H1 (cell line): ENCODE measurements around the gene RAB31. TPM values are rescaled to one million over a fixed set of nuclear protein-coding genes. Genes with fewer than 3 reads are reported as not detected.

Source experiments
- CTCF ChIA-PET: fragments of 300-600 bp; sonication (Branson Sonifier 250); formaldehyde crosslinking; loops from one replicate; lab custom pipeline; 2021; ENCODE audit not compliant: partially characterized antibody; lab: Charles Lee
- POLR2A ChIA-PET: fragments of 300-600 bp; sonication (Branson Sonifier 250); formaldehyde crosslinking; loops from one replicate; lab custom pipeline; 2021; ENCODE audit warnings: inconsistent platforms; ENCODE audit not compliant: partially characterized antibody; lab: Charles Lee
- DNase-seq, 2 experiments: peaks; one replicate each; pipeline versions ENCODE4 v3.0.0 to v3.0.0-alpha.2; 2010 to 2022; ENCODE audit warnings: low spot score in 2 of 2, low read depth in 1 of 2, mixed read lengths in 1 of 2
- FAIRE-seq: peaks from 2 replicates; lab custom pipeline; 2011; peaks lifted over from hg19 to GRCh38; lab: Jason Lieb, UNC
- H2AFZ ChIP-seq: 2 replicates; pipeline ENCODE4 v1.8.1; 2012; ENCODE audit warnings: low read length, inconsistent platforms
- H2AK5ac ChIP-seq: 2 replicates; pipeline ENCODE4 v1.6.1; 2013; ENCODE audit warnings: low read depth, low read length
- H2BK120ac ChIP-seq: replicated peaks from 2 replicates; pipeline ENCODE3; 2013; ENCODE audit warnings: low read depth, low read length, inconsistent platforms
- H2BK12ac ChIP-seq: 2 replicates; pipeline ENCODE4 v1.6.1; 2013; ENCODE audit warnings: low read depth, low read length
- H2BK15ac ChIP-seq: 2 replicates; pipeline ENCODE4 v1.6.1; 2013; ENCODE audit warnings: low read length
- H2BK20ac ChIP-seq: 2 replicates; pipeline ENCODE4 v1.6.1; 2013; ENCODE audit warnings: low read length
- H2BK5ac ChIP-seq: 2 replicates; pipeline ENCODE4 v1.6.1; 2013; ENCODE audit warnings: low read depth, low read length
- H3K14ac ChIP-seq: 2 replicates; pipeline ENCODE4 v1.6.1; 2013; ENCODE audit warnings: inconsistent platforms; ENCODE audit not compliant: insufficient read length
- H3K18ac ChIP-seq: 2 replicates; pipeline ENCODE4 v1.6.1; 2013; ENCODE audit warnings: low read length; ENCODE audit errors: extremely low read depth
- H3K23ac ChIP-seq: 2 replicates; pipeline ENCODE4 v1.6.1; 2013; ENCODE audit warnings: inconsistent platforms; ENCODE audit not compliant: insufficient read length
- H3K23me2 ChIP-seq: 2 replicates; pipeline ENCODE4 v1.6.1; 2013; ENCODE audit warnings: low read depth, low read length
- H3K27ac ChIP-seq: 2 replicates; pipeline ENCODE4 v1.6.1; 2011; ENCODE audit warnings: low read depth, low read length, inconsistent platforms
- H3K27me3 ChIP-seq, 4 experiments: replicated peaks in 1 of 4; 1 replicate in 1 of 4; 2 replicates in 3 of 4; pipeline versions ENCODE4 v1.6.1 to v1.8.1; 2011 to 2013; ENCODE audit warnings: low read length in 3 of 4, mild to moderate bottlenecking in 3 of 4, inconsistent platforms in 2 of 4, mixed read lengths in 2 of 4, moderate library complexity in 1 of 4; ENCODE audit not compliant: control insufficient read depth in 3 of 4, insufficient read depth in 3 of 4; ENCODE audit errors: extremely low read depth in 1 of 4
- H3K36me3 ChIP-seq, 4 experiments: 2 replicates each; pipeline versions ENCODE4 v1.6.1 to v1.8.1; 2011 to 2013; ENCODE audit warnings: mild to moderate bottlenecking in 4 of 4, low read length in 3 of 4, moderate library complexity in 2 of 4, control low read depth in 1 of 4, inconsistent platforms in 1 of 4; ENCODE audit not compliant: insufficient read depth in 4 of 4, control insufficient read depth in 2 of 4
- H3K4ac ChIP-seq: replicated peaks from 2 replicates; pipeline ENCODE3; 2013; ENCODE audit warnings: low read length, low read depth, mixed read lengths, inconsistent platforms; ENCODE audit not compliant: insufficient read length
- H3K4me1 ChIP-seq, 4 experiments: replicated peaks in 1 of 4; 1 replicate in 1 of 4; 2 replicates in 3 of 4; pipeline versions ENCODE4 v1.6.1 to v1.8.1; 2011 to 2013; ENCODE audit warnings: low read length in 3 of 4, inconsistent platforms in 2 of 4, mixed read lengths in 1 of 4; ENCODE audit not compliant: insufficient read depth in 4 of 4, control insufficient read depth in 3 of 4
- H3K4me2 ChIP-seq, 2 experiments: 2 replicates each; pipeline versions ENCODE4 v1.6.1 to v1.8.1; 2011 to 2013; ENCODE audit warnings: low read depth in 2 of 2, low read length in 2 of 2, control low read depth in 1 of 2, inconsistent platforms in 1 of 2, mild to moderate bottlenecking in 1 of 2; ENCODE audit not compliant: insufficient read depth in 1 of 2
- H3K4me3 ChIP-seq, 4 experiments: fragments of 200-600, 300-600 bp in 1 of 4; sonication (generic), shearing (Covaris generic), sonication (Bioruptor Twin) in 1 of 4; 2 replicates each; pipeline versions ENCODE4 v1.5.1 to v1.8.1; 2011 to 2016; ENCODE audit warnings: low read length in 4 of 4, low read depth in 3 of 4, control low read depth in 2 of 4, inconsistent platforms in 2 of 4, mild to moderate bottlenecking in 2 of 4, mixed read lengths in 1 of 4, moderate library complexity in 1 of 4; ENCODE audit not compliant: insufficient read depth in 2 of 4; ENCODE audit errors: extremely low read depth in 1 of 4
- H3K56ac ChIP-seq: replicated peaks from 2 replicates; pipeline ENCODE3; 2013; ENCODE audit warnings: low read depth, mild to moderate bottlenecking, mixed read lengths, low read length, inconsistent platforms; ENCODE audit not compliant: insufficient read length
- H3K79me1 ChIP-seq: 2 replicates; pipeline ENCODE4 v1.6.1; 2013; ENCODE audit warnings: low read depth, low read length, control low read depth
- H3K79me2 ChIP-seq, 2 experiments: 2 replicates each; pipeline versions ENCODE4 v1.6.1 to v1.8.1; 2012 to 2013; ENCODE audit warnings: low read length in 2 of 2, mild to moderate bottlenecking in 2 of 2, inconsistent platforms in 1 of 2; ENCODE audit not compliant: insufficient read depth in 2 of 2, control insufficient read depth in 1 of 2
- H3K9ac ChIP-seq, 4 experiments: replicated peaks in 1 of 4; 1 replicate in 1 of 4; 2 replicates in 3 of 4; pipeline versions ENCODE4 v1.6.1 to v1.8.1; 2011 to 2013; ENCODE audit warnings: low read depth in 3 of 4, low read length in 3 of 4, control low read depth in 2 of 4, mild to moderate bottlenecking in 2 of 4, moderate library complexity in 2 of 4, inconsistent platforms in 1 of 4; ENCODE audit errors: extremely low read depth in 1 of 4
- H3K9me3 ChIP-seq, 2 experiments: 2 replicates each; pipeline versions ENCODE4 v1.6.1 to v1.8.1; 2012 to 2013; ENCODE audit warnings: mild to moderate bottlenecking in 2 of 2, moderate library complexity in 2 of 2, control low read depth in 1 of 2, inconsistent platforms in 1 of 2, low read depth in 1 of 2, low read length in 1 of 2, mixed read lengths in 1 of 2; ENCODE audit not compliant: insufficient read depth in 2 of 2
- H4K20me1 ChIP-seq, 2 experiments: replicated peaks in 1 of 2; 2 replicates each; pipeline versions ENCODE3 to v1.8.1; 2011 to 2013; ENCODE audit warnings: inconsistent platforms in 2 of 2, low read length in 2 of 2, mild to moderate bottlenecking in 1 of 2; ENCODE audit not compliant: insufficient read depth in 2 of 2, control insufficient read depth in 1 of 2
- H4K5ac ChIP-seq: 2 replicates; pipeline ENCODE4 v1.6.1; 2013; ENCODE audit warnings: low read length, low read depth, mixed read lengths, inconsistent platforms; ENCODE audit not compliant: insufficient read length
- H4K8ac ChIP-seq: 2 replicates; pipeline ENCODE4 v1.8.0; 2013; ENCODE audit warnings: mild to moderate bottlenecking, moderate library complexity, low read length, inconsistent platforms; ENCODE audit not compliant: insufficient read depth; ENCODE audit errors: extremely low read depth
- H4K91ac ChIP-seq: replicated peaks from 2 replicates; pipeline ENCODE3; 2013; ENCODE audit warnings: low read length, mixed read lengths, inconsistent platforms; ENCODE audit not compliant: insufficient read length
- RFX5 ChIP-seq: IDR thresholded peaks from 2 replicates; pipeline ENCODE4 v1.6.1; 2011; ENCODE audit warnings: low read depth, low read length, improper control_type of control experiment, borderline replicate concordance
- TAF7 ChIP-seq: optimal IDR thresholded peaks from 2 replicates; pipeline ENCODE3; 2011; ENCODE audit warnings: low read depth, mild to moderate bottlenecking, inconsistent platforms, low read length, moderate library complexity, borderline replicate concordance
- WGBS, 2 experiments: shearing (Covaris generic) in 1 of 2; methylation state at CpG; one replicate each; pipeline versions ENCODE4 v1.1.6 to v1.1.7; 2013 to 2015; ENCODE audit warnings: low lambda C conversion rate in 2 of 2, mixed read lengths in 2 of 2, inconsistent platforms in 1 of 2, low coverage in 1 of 2, missing lambda C conversion rate in 1 of 2; ENCODE audit not compliant: insufficient replicate concordance in 2 of 2, insufficient coverage in 1 of 2, insufficient read length in 1 of 2; ENCODE audit errors: extremely low coverage in 1 of 2, missing lambda C conversion rate in 1 of 2; 5-methylcytosine and 5-hydroxymethylcytosine counted together
- polyA plus RNA-seq, 7 experiments: library from polyadenylated mRNA; depleted of rRNA in 3 of 7; stranded (reverse) in 5 of 7; unstranded in 2 of 7; fragments of >200 nt in 5 of 7; fragments of 200-250 nt in 2 of 7; gene quantifications; 1 replicate in 5 of 7; 2 replicates in 1 of 7; 4 replicates in 1 of 7; pipeline versions ENCODE4 v1.2.1 to v1.2.3, GENCODE V29; 2011 to 2013; ENCODE audit warnings: missing spikeins in 2 of 7, mixed read lengths in 2 of 7
- total RNA-seq: library from RNA; stranded (reverse); fragmentation: NEBNext Ultra II Directional; extraction: Animal tissue kit (Norgen Biotek cat#: 25700); gene quantifications from 2 replicates; pipeline ENCODE4 v1.2.1, GENCODE V29; 2021
- TF ChIP-seq, protein P1 (sequence below): IDR thresholded peaks from 2 replicates; pipeline ENCODE4 v1.6.1; 2012; ENCODE audit warnings: inconsistent platforms

Gene RAB31
- total and polyA plus RNA-seq, 2 of the 8 experiments (the other 6 are each of a cell fraction or from before 2014, with no cell fraction given) = 15.2 to 40.9 TPM

DNA sequence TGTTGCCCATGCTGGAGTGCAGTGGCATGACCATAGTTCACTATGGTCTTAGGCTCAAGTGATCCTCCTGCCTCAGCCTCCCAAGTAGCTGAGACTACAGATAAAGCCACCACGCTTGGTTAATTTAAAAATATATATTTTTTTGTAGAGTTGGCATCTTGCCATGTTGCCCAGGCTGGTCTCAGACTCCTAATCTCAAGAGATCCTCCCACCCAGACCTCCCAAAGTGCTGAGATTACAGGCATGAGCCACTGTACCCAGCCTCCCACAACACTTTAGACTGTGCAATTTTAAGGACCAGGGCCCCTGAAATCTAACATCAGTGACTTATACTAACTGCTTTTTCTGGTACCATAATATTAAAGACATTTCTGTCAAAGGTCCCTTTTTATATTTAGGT lies 182.9 kb downstream of the RAB31 start:
- H3K23ac ChIP-seq = no peak overlapping the region
- H3K27ac ChIP-seq = no peak overlapping the region
- H3K27me3 ChIP-seq = no peaks in the 10 kb centered on the region
- TF ChIP-seq RFX5 (no peak), TAF7 (no peak)
- TF ChIP-seq, protein P1, sequence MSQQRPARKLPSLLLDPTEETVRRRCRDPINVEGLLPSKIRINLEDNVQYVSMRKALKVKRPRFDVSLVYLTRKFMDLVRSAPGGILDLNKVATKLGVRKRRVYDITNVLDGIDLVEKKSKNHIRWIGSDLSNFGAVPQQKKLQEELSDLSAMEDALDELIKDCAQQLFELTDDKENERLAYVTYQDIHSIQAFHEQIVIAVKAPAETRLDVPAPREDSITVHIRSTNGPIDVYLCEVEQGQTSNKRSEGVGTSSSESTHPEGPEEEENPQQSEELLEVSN = no peak
- no peak overlapping the region for H3K4me3 ChIP-seq
- no peak overlapping the region for H2BK20ac ChIP-seq
- no peaks in the 10 kb centered on the region for H3K79me1 ChIP-seq
- CTCF ChIA-PET = no interaction called here
- H2BK5ac ChIP-seq = no peak overlapping the region
- H2AK5ac ChIP-seq = no peak overlapping the region
- no peak overlapping the region for H3K9ac ChIP-seq
- no peak overlapping the region for H2BK15ac ChIP-seq
- no peak overlapping the region for H3K4ac ChIP-seq
- H4K91ac ChIP-seq = no peak overlapping the region
- H3K36me3 ChIP-seq = no peaks in the 10 kb centered on the region
- no peaks in the 10 kb centered on the region for H4K20me1 ChIP-seq
- no peaks in the 10 kb centered on the region for H3K4me1 ChIP-seq
- H2BK12ac ChIP-seq = no peak overlapping the region
- H4K8ac ChIP-seq = no peak overlapping the region
- H4K5ac ChIP-seq = no peak overlapping the region
- WGBS, 2 experiments = 100% methylated on average over 1 of the region's 1 CpG; no CpG with 5 or more reads in 1 of the 2 experiments
- H3K4me2 ChIP-seq = no peak overlapping the region
- no peak overlapping the region for H3K56ac ChIP-seq
- no peak overlapping the region for H3K18ac ChIP-seq
- POLR2A ChIA-PET = no interaction called here
- H2AFZ ChIP-seq = no peak overlapping the region
- H3K9me3 ChIP-seq = no peaks in the 10 kb centered on the region
- FAIRE-seq (no peak), DNase-seq (no peak)
- no peaks in the 10 kb centered on the region for H3K79me2 ChIP-seq
- H3K14ac ChIP-seq = no peak overlapping the region
- no peaks in the 10 kb centered on the region for H3K23me2 ChIP-seq
- no peak overlapping the region for H2BK120ac ChIP-seq
